Measurements from ENCODE around the gene KNTC1.
"Not testable (repeated sequence)": the region's sequence is repeated elsewhere in the genome, so short reads cannot be mapped to it uniquely, and the experiment has no call there.

Gene KNTC1

DNA sequence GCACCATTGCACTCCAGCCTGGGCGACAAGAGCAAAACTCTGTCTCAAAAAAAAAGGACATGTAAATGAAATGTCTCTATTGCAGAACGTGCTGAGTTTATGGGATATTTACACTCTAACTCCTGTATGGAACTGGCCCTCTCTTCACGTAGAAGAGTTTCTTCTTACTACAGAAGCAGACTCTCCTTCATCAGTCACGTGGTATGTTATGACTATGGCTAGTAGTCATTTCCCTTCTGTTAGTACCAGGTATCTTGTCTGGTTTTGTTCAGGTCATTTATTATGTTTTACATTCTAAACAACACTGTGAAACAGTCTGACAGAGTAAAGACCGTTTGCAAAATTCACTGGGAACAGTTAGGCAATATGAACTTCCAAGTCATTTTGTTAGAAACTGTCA, 20.3 kb downstream of the KNTC1 start:
- H3K4me3 ChIP-seq (ENCODE audit: low read depth, low read length), result no peak overlapping the region

DNA sequence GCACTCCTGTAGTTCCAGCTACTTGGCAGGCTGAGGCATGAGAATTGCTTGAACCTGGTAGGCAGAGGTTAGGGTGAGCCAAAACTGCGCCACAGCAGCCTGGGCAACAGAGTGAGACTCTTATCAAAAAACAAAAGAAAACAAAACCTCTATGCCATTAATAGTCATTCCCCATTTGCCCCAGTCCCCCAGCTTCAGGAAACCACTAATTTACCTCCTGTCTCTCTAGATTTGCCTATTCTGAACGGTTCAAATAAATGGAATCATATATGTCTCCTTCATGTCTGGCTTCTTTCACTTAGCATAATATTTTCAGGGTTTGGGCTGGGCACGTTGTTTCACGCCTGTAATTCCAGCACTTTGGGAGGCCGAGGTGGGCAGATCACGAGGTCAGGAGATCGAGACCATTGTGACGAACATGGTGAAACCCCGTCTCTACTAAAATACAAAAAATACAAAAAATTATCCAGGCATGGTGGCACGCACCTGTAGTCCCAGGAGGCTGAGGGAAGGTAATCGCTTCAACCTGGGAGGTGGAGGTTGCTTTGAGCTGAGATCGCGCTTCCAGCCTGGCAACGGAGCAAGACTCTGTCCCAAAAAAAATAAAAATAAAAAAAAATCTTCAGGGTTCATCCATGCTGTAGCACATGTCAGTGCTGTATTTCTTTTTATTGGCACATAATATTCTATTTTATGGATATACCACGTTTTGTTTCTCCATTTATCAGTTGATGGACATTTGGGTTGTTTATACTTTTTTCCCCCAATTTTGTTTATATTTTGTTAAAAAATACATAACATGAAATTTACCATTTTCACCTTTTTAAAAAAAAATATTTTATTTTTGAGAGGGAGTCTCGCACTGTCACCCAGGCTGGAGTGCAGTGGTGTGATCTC, 31.9 kb downstream of the KNTC1 start:
- H3K4me3 ChIP-seq (ENCODE audit: low read depth, low read length), result no peak overlapping the region

DNA sequence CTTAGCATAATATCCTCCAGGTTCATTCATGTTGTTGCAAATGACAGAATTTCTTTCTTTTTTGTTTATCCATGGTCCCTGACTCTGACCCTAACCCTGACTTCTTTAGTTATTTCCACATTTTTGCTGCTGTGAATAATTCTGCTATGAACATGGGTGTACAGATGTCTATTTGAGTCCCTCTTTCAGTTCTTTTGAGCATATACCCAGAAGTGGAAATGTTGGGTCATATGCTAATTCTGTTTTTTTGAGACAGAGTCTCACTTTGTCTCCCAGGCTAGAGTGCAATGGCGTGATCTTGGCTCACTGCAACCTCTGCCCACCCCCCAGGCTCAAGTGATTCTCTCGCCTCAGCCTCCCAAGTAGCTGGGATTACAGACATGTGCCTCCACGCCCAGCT, 33.1 kb downstream of the KNTC1 start:
- no peak overlapping the region for H3K4me3 ChIP-seq (ENCODE audit: low read depth, low read length)

DNA sequence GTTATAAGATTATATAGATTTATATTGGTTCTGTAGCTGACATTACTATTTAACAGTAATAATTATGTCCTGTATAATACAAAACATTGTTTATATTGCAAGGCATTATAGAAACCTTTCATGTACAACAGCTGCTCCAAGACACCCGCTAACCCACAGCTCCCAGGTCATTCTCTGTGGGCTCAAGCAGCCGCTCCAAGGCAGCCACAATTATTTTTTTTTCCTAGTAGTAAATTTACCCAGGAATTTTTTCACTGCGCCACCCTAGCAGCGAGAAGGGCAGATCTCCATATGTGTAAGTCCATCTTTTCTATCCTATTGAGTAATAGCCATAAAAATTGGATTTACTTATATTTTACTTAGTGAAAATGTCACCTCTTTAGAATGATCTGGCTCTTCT, 36.3 kb downstream of the KNTC1 start:
- H3K4me3 ChIP-seq (ENCODE audit: low read depth, low read length), result no peak overlapping the region

DNA sequence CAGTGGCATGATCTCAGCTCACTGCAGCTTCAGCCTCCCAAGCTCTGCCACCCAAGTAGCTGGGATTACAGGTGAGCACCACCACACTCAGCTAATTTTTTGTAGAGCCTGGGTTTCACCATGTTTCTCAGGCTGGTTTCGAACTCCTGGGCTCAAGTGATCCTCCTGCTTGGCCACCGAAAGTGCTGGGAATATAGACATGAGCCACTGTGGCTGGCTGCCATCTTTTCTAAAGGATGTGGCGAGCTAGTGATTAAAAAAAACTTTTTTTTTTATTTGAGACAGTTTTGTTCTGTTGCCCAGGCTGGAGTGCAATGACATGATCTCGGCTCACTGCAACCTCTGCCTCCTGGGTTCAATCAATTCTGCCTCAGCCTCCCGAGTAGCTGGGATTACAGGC, 39.8 kb downstream of the KNTC1 start:
- H3K4me3 ChIP-seq (ENCODE audit: low read depth, low read length), result not testable (repeated sequence)

DNA sequence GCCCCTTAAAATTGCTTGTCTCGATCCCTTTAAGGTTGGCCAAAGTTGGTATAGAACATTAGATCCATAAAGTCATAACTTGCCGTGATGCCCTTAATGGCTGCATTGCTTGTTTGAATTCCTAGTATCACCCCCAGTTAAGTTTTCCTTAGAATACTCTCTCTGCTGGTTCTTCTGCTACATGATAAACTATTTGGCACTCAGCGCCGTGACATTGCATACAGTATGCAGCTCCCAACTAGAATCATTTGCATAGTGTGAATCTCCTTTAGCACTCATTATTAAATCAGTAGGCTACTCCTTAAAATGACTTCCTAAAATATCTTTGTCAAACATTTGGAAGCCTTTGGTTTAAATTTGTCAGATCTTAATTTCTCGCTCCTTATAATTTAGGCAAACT, 42.2 kb downstream of the KNTC1 start:
- no peak overlapping the region for H3K4me3 ChIP-seq (ENCODE audit: low read depth, low read length)

DNA sequence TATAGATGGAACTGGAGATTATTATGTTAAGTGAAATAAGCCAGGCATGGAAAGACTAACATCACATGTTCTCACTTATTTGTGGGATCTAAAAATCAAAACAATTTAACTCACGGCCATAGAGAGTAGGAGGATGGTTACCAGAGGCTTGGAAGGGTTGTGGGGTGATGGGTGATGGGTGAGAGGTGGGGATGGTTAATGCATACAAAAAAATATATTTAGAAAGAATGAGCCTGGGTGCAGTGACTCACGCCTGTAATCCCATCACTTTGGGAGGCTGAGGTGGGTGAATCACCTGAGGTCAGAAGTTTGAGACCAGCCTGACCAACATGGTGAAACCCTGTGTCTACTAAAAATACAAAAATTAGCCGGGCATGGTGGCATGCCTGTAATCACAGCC, 43.0 kb downstream of the KNTC1 start:
- H3K4me3 ChIP-seq (ENCODE audit: low read depth, low read length), result not testable (repeated sequence)

DNA sequence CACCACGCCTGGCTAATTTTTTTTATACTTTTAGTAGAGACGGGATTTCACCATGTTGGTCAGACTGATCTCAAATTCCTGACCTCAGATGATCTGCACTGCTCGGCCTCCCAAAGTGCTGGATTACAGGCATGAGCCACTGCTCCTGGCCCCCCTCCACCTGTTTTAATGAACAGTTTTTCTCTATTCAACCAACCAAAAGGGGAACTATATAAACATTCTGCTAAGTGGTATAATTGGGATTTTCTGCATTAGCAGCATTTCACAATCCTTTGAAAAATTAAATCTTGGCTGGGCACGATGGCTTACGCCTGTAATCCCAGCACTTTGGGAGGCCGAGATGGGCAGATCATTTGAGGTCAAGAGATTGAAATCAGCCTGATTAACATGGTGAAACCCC, 44.8 kb downstream of the KNTC1 start:
- no peak overlapping the region for H3K4me3 ChIP-seq (ENCODE audit: low read depth, low read length)

DNA sequence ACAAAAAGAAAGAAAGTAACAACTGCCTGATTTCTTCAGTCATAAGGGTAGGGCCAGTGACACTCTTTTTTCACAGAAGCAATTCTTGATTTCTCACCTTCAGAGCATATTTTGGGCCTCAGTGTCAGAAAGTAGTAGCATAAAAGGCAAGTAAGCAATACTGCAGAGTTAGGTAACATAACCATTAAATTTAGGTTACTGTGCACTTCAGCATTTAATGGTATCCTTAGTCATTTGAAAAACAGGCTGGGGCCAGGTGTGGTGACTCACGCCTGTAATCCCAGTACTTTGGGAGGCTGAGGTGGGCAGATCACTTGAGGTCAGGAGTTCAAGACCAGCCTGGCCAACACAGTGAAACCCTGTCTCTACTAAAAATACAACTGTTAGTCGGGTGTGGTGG, 56.2 kb downstream of the KNTC1 start:
- not testable (repeated sequence) for H3K4me3 ChIP-seq (ENCODE audit: low read depth, low read length)

DNA sequence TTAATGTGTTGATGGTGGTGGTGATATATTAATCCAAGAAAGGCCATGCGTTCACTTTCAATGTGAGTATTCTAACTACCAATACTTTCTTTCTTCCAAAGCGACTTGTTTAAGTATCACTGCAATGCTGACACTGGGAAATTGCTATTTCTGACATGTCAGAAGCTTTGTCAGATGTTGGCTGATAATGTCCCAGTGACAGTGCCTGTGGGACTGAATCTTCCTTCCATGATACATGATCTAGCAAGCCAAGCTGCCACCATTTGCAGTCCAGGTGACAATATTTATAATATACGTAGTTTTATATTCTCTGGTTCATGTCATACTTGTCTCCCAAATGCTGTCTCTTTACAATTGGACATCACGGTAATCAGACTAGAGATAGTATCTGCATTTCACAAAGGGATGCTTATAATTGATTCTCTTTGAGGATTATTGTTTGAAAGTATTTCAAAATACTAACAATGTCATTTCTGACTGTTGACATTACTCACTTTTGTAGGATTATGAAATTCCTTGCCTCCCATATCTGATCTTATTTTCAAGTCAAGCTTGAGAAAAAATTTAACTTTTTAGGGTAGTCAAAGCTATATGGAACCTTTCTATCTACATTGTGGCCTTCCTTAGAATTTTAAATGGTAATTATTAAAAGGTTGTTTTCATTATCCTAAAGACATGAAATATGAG, 57.3 kb downstream of the KNTC1 start:
- H3K4me3 ChIP-seq (ENCODE audit: low read depth, low read length), result no peak overlapping the region

DNA sequence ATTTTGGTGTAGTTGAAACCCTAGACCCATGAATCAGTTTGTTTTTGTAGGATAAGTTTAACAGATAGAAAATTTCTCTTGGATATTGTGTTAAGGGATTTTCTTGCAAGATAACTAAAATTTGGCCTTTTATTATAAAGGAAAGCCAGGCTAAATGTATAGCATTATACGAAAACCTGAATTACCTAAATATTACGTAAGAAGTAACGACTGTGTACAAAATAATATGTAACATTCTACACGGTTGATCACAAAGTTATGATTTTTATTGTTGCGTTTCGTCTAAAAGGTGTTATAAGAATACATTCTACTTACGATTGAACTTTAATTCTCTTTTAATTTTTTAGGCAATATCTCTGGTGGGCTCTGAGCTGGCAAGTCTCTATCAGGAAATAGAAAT, 63.9 kb downstream of the KNTC1 start:
- no peak overlapping the region for H3K4me3 ChIP-seq (ENCODE audit: low read depth, low read length)

DNA sequence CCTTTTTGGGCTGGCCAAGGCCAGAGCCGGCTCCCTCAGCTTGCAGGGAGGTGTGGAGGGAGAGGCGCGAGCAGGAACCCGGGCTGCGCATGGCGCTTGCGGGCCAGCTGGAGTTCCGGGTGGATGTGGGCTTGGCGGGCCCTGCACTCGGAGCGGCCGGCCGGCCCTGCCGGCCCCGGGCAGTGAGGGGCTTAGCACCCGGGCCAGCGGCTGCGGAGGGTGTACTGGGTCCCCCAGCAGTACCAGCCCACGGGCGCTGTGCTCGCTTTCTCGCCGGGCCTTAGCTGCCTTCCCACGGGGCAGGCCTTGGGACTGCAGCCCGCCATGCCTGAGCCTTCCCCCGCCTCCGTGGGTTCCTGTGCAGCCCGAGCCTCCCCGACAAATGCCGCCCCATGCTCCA, 64.9 kb downstream of the KNTC1 start:
- not testable (repeated sequence) for H3K4me3 ChIP-seq (ENCODE audit: low read depth, low read length)

DNA sequence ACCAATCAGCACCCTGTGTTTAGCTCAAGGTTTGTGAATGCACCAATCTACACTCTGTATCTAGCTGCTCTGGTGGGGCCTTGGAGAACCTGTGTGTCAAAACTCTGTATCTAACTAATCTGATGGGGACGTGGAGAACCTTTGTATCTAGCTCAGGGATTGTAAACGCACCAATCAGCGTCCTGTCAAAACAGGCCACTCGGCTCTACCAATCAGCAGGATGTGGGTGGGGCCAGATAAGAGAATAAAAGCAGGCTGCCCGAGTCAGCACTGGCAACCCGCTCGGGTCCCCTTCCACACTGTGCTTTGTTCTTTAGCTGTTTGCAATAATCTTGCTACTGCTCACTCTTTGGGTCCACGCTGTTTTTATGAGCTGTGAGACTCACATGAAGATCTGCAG, 65.5 kb downstream of the KNTC1 start:
- not testable (repeated sequence) for H3K4me3 ChIP-seq (ENCODE audit: low read depth, low read length)

DNA sequence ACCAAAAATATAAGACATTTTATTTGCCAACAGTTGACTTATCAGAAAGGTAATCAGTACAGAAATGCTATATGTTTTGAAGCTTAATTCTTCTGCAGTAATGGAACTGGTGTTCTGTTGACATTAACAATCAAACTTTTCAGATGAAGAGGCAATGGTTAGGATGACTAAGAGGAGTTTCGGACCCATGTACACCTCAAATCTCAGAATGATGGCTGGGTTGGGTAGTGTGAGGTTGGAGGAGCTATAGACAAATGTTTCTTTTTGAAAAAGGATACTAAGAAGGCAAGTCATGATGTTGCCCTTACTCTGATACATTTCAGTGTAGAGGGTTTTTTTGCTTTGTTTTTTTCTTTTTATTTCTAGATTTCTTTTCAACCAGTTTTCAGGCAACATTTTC, 66.9 kb downstream of the KNTC1 start:
- H3K4me3 ChIP-seq (ENCODE audit: low read depth, low read length), result no peak overlapping the region

DNA sequence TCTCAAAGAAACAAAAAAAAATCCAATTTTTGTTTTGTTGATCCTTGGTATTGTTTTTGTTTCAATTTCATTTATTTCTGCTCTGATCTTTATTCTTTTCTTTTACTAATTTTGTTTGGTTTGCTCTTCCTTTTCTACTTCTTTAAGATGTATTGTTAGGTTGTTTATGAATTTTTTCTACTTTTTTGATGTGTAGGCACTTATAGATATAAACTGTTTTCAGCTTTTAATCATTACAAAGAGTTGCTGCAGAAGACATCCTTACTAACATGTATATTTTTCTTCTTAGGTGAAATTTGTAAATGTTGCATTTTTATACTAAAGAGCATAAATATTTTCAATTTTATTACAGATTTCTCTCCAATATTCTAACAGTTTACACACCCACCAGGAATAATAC, 69.8 kb downstream of the KNTC1 start:
- H3K4me3 ChIP-seq (ENCODE audit: low read depth, low read length), result no peak overlapping the region

DNA sequence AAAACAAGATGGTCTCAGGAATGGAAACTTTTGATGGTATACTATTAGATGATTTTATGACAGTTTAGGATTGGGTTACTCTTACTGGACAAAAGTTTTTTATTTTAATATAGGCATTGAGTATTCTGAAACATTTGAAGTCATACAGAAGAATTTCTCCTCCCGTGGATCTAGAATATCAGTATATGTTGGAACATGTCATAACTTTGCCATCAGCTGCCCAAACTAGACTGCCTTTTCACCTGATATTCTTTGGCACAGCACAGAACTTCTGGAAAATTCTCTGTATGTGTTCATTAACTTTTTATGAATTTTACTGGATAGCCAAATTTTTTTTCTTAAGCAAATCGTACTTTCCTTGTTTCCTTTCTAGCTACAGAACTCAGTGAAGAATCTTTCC, 75.4 kb downstream of the KNTC1 start:
- no peak overlapping the region for H3K4me3 ChIP-seq (ENCODE audit: low read depth, low read length)

DNA sequence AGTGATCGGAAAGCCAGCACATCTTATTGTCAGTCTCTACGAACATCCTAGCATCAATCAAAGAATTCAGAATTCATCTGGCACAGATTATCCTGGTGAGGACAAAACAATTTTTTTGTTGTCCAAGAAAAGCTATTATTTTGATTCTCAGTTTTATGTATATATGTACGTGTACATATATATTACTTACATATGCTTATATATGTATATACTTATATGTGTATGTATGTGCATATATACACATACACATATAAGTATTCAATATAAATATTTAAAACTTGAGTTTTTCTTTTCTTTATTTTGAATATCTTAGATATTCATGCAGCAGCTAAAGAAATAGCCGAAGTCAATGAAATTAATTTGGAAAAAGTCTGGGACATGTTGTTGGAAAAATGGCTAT, 77.9 kb downstream of the KNTC1 start:
- H3K4me3 ChIP-seq (ENCODE audit: low read depth, low read length), result no peak overlapping the region

DNA sequence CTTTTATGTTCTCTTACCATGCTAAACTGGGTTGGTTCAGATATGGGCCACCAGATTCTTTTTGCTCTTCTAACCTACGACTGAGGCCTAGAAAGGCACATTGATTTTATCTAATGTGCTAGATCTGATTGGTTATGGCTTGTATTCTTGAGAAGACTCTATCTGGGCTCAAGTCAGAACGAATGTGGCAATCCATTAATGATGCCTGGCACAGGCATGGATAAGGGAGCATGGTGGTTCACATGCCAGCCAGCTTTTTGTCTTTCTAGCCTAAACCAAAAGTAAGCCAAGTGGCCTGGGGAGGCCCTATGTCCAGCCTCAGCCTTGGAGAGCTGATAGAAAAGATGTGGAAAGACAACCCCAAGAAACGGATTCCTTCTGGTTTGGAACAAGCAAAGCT, 82.7 kb downstream of the KNTC1 start:
- H3K4me3 ChIP-seq (ENCODE audit: low read depth, low read length), result no peak overlapping the region

DNA sequence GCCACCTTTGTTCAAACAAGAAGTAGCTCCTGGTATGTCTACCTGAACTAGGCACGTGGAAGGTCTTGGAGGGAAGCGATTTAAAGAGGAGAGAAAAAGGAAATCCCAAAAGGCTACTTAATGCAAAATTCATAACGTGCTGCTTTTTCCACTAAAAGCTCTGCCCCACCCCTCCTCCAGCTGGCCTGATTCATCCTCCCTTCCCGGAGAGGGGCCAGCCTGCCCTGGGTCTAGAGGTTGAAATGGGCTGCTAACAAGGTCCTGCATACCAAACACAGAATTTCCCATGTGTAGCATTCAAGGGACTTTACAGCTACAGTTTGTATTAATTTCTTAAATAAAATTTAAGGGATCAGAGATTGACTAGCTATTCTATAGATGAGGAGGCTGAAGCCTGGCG, 83.2 kb downstream of the KNTC1 start:
- no peak overlapping the region for H3K4me3 ChIP-seq (ENCODE audit: low read depth, low read length)

DNA sequence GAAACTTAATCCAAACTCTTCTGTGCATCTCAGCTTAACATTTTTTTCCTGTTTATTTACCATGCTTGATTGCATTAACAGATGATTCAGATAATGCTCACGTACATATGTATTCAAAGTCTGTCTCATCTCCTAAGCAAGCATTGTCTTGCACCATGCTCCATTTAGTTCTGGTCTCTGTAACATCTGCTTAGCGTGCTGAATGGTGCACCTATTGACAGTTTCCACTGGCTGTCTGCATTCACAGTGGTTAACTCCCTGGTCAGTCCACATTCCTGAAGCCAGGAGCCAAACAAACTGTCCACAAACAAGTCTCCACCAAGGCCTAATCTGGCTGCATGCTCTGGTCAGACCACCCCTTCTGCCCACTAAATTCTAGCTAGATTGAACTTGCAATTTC, 83.9 kb downstream of the KNTC1 start:
- no peak overlapping the region for H3K4me3 ChIP-seq (ENCODE audit: low read depth, low read length)

DNA sequence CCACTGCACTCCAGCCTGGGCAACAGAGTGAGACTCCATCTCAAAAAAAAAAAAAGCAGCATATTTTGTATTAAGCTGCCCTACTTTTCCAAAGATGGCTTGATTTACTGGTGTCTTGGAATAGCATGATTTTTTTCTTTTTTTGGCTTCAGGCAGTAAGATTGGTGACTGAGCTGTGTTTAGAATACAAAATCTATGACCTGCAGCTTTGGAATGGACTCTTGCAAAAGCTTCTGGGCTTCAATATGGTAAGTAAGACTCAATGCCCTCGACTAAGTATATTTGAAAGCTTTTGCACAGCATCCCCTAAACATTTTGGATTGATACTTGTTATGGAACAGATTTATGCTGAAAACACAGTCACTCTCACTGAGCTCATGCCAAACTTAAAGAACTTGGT, 87.8 kb downstream of the KNTC1 start:
- no peak overlapping the region for H3K4me3 ChIP-seq (ENCODE audit: low read depth, low read length)

DNA sequence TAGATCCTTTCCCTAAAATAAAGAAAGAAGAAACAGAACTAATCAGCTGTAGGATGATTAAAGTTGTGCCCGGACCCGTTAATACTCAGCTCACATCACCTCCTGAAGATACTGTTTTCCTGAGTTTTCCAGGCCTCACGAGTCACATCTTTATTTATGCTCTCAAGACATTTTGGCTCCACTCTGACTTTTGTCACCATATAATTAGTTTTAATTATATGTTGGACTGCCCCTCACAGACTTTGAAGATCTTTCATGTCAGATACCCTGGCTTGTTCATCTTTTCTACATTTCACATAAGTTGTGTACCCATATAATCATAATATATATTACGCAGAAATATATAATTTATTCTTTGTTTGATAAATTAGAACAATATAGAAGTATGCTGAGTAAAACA, 88.7 kb downstream of the KNTC1 start:
- H3K4me3 ChIP-seq (ENCODE audit: low read depth, low read length), result no peak overlapping the region

DNA sequence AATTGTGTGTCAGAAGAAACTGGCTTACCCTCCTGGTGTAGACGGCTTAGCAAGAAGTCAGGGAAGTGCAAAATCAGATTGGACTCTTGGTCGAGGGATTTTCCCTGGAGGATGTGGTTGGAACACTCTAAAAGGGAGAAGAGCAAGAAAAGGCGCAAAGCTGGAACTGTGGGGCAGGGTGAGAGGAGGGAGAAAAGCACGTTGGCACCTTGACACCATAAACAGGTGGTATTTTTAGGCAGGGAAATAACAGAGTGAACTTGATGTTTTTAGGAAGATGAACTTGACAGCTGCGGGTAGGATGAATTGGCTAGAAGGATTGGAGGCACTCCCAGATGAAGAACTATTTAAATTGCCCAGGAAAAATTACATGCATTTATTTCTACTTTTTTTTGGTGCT, 108.4 kb downstream of the KNTC1 start:
- H3K4me3 ChIP-seq (ENCODE audit: low read depth, low read length), result no peak overlapping the region
